GM06990 (cell line): ENCODE data around the gene TTC39C.
"Not testable (repeated sequence)": the region's sequence is repeated elsewhere in the genome, so short reads cannot be mapped to it uniquely, and the experiment has no call there.

ENCODE experiments used
- DNase-seq: peaks from one replicate; pipeline ENCODE4 v3.0.0-alpha.2; 2011; ENCODE audit not compliant: insufficient read length; ENCODE audit errors: extremely low read depth
- H3K27me3 ChIP-seq: replicated peaks from 2 replicates; pipeline ENCODE4 v1.6.0; 2011; ENCODE audit warnings: low read length; ENCODE audit not compliant: control insufficient read depth, insufficient read depth
- H3K36me3 ChIP-seq: 2 replicates; pipeline ENCODE4 v1.5.1; 2011; ENCODE audit warnings: low read length; ENCODE audit not compliant: control insufficient read depth, insufficient read depth
- H3K4me3 ChIP-seq: replicated peaks from 2 replicates; pipeline ENCODE4 v1.5.1; 2011; ENCODE audit warnings: low read depth, mild to moderate bottlenecking, control low read depth, low read length
- TF ChIP-seq, protein P1 (sequence below): IDR thresholded peaks from 2 replicates; pipeline ENCODE4 v1.5.1; 2011; ENCODE audit warnings: low read length, control low read depth, mild to moderate bottlenecking, inconsistent platforms; ENCODE audit not compliant: insufficient read depth, poor library complexity, severe bottlenecking

TTC39C gene

DNA sequence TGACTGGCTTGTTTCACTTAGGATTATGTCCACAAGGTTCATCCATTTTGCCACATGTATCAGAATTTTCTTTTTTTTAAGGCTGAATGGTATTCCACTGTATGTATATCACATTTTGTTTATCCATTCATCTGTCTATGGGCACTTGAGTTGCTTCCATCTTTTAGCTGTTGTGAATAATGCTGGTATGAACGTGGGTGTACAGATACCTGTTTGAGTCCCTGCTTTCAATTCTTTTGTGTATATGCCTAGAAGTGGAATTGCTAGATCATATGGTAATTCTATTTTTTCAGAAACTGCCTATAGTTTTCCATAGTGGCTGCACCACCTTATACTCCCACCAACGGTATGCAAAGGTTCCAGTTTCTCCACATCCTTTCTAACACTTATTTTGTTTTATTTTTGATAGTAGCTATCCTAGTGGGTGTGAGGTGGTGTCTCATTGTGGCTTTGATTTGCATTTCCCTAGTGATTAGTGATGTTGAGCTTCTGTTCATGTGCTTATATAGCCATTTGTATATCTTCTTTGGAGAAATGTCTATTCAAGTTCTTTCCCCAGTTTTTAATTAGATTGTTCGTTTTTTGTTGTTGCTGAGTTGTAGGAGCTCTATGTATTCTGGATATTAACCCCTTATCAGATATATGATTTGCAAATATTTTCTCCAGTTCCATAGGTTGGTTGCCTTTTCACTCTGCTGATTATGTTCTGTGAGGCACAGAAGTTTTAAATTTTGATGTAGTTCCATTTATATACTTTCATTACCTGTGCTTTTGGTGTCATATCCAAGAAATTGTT is 40.7 kb downstream of the TTC39C start:
- DNase-seq = no peak
- TF ChIP-seq, protein P1, sequence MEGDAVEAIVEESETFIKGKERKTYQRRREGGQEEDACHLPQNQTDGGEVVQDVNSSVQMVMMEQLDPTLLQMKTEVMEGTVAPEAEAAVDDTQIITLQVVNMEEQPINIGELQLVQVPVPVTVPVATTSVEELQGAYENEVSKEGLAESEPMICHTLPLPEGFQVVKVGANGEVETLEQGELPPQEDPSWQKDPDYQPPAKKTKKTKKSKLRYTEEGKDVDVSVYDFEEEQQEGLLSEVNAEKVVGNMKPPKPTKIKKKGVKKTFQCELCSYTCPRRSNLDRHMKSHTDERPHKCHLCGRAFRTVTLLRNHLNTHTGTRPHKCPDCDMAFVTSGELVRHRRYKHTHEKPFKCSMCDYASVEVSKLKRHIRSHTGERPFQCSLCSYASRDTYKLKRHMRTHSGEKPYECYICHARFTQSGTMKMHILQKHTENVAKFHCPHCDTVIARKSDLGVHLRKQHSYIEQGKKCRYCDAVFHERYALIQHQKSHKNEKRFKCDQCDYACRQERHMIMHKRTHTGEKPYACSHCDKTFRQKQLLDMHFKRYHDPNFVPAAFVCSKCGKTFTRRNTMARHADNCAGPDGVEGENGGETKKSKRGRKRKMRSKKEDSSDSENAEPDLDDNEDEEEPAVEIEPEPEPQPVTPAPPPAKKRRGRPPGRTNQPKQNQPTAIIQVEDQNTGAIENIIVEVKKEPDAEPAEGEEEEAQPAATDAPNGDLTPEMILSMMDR = no peak
- Histone ChIP-seq H3K27me3 (no peaks in the 10 kb centered on the region), H3K36me3 (no peaks in the 10 kb centered on the region; the same call in 1 of the 2 replicates), H3K4me3 (no peak overlapping the region)

- H3K27me3 ChIP-seq = no peaks in the 10 kb centered on the region
- DNase-seq = no peak
- TF ChIP-seq, protein P1 = no peak
- no peaks in the 10 kb centered on the region; the same call in 1 of the 2 replicates for H3K36me3 ChIP-seq
- no peak overlapping the region for H3K4me3 ChIP-seq
These were observed 41.3 kb downstream of the TTC39C start for GRCh38 chr18:24055878-24056277.

DNA sequence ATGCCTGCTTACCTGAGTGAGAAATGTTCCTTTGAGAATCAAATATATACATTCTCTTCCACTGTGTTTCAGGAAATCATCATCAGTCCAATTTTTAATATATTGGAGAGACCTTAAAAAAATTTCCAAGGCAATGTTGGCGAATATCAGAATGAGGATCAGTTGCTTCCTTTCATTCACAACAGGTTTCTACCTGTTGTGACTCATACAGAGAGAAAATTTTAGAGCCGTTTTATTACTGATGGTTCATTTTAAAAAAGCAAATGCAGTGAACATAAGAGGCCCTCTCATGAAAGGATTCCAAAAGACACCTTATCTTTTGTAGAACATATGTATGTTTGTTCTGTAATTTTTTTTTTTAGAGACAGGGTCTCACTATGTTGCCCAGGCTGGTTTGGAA is 42.0 kb downstream of the TTC39C start:
- no peak overlapping the region for H3K4me3 ChIP-seq
- TF ChIP-seq, protein P1 = no peak
- DNase-seq = no peak
- no peaks in the 10 kb centered on the region; the same call in 1 of the 2 replicates for H3K36me3 ChIP-seq
- no peaks in the 10 kb centered on the region for H3K27me3 ChIP-seq

DNA sequence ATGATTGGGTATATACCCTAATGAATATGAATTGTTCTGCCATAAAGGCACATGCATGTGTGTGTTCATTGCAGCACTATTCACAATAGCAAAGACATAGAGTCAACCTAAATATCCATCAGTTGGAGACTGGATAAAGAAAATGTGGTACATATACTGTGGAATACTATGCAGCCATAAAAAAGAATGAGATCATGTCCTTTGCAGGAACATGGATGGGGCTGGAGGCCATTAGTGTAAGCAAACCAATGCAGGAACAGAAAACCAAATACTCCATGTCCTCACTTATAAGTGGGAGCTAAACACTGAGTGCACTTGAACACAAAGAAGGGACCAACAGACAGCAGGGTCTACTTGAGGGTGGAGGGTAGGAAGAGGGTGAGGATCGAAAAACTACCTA is 43.2 kb downstream of the TTC39C start:
- no peaks in the 10 kb centered on the region; the same call in 1 of the 2 replicates for H3K36me3 ChIP-seq
- DNase-seq = no peak
- no peak overlapping the region for H3K4me3 ChIP-seq
- no peaks in the 10 kb centered on the region for H3K27me3 ChIP-seq
- TF ChIP-seq, protein P1 = no peak

DNA sequence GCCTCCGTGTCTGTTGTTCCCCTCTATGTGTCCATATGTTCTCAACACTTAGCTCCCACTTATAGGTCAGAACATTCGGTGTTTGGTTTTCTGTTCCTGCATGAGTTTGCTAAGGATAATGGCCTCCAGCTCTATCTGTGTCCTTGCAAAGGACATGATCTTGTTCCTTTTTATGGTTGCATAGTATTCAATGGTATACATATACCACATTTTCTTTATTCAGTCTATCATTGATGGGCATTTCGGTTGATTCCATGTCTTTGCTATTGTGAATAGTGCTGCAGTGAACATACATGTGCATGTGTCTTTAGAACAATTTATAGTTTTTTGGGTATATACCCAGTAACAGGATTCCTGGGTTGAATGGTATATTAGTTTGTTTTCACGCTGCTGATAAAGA is 44.8 kb downstream of the TTC39C start:
- not testable (repeated sequence) for H3K27me3 ChIP-seq, H3K36me3 ChIP-seq, H3K4me3 ChIP-seq, DNase-seq

- Histone ChIP-seq H3K4me3 (no peak overlapping the region), H3K36me3 (no peaks in the 10 kb centered on the region; the same call in 1 of the 2 replicates), H3K27me3 (no peaks in the 10 kb centered on the region)
- TF ChIP-seq, protein P1 = no peak
- no peak for DNase-seq
These were observed 46.1 kb downstream of the TTC39C start for GRCh38 chr18:24060644-24061043.
